Measurements from ENCODE around the gene CCDC142. TPM values are rescaled to one million over a fixed set of nuclear protein-coding genes. Genes with fewer than 3 reads are reported as not detected.
A peak's percentile ranks its signal among the peaks of the same experiment; 100 is the strongest.

The CCDC142 gene
- total and polyA plus RNA-seq, 9 of the 15 experiments (the other 6 are each of a cell fraction or from before 2014, with no cell fraction given), result 0.55 to 11.7 (median 7.2) TPM

GRCh38 chr2:74441170-74441689 lies 41.6 kb downstream of the CCDC142 start:
- H3K9ac ChIP-seq (ENCODE audit: insufficient read depth in 1 of 2, low read depth in 2 of 2, low read length in 2 of 2), result peak overlapping the region in 1 of 2 experiments; percentile 65; a peak in 2 of 4 replicates
- ChIA-PET CTCF (ENCODE audit: low intra/inter-chr PET ratio) (no interaction called here), POLR2A (interaction anchor here (0.6 to 1.6 kb wide), 3 partner anchors 13 to 143 kb away, joined by 3 to 7 read pairs (median 5); no protein-coding TSS in a partner anchor)
- no peak for DNase-seq (ENCODE audit: extremely low read depth in 1 of 4, low spot score in 3 of 4)
- H3K27me3 ChIP-seq (ENCODE audit: control insufficient read depth in 2 of 2, insufficient read depth in 2 of 2, low read length in 2 of 2), result no peaks in the 10 kb centered on the region
- H3K36me3 ChIP-seq (ENCODE audit: control insufficient read depth, insufficient read depth, low read length), result no peaks in the 10 kb centered on the region
- in situ Hi-C loops (cut with MboI) (no loop called here), intact Hi-C loops (cut with micrococcal nuclease) (no loop called here)
- H3K4me2 ChIP-seq (ENCODE audit: insufficient read depth, low read length), result no peak overlapping the region
- ATAC-seq, result no peak
- no peaks in the 10 kb centered on the region for H3K9me1 ChIP-seq (ENCODE audit: control insufficient read depth, insufficient read depth, low read length)
- H4K20me1 ChIP-seq (replicated peaks; ENCODE audit: control insufficient read depth, insufficient read depth, low read length), result no peaks in the 10 kb centered on the region
- H3K4me1 ChIP-seq (replicated peaks in 1 of 2; ENCODE audit: control insufficient read depth in 2 of 2, insufficient read depth in 2 of 2, low read length in 2 of 2), result peaks cover 22 to 41% of the 10 kb centered on the region in 2 experiments; a peak in 4 of 5 replicates
- H3K79me2 ChIP-seq (ENCODE audit: control insufficient read depth, insufficient read depth, low read length), result no peaks in the 10 kb centered on the region
- peak overlapping the region; percentile 98 for H2AFZ ChIP-seq (ENCODE audit: low read depth, low read length)
- H3K9me3 ChIP-seq (replicated peaks; ENCODE audit: control insufficient read depth, insufficient read depth, low read depth, low read length), result no peaks in the 10 kb centered on the region
- H3K27ac ChIP-seq (ENCODE audit: extremely low read depth, low read depth, low read length), result peak overlapping the region; percentile 71; the same call in 2 of the 3 replicates
- FAIRE-seq, result no peak
- H3K4me3 ChIP-seq, result no peak overlapping the region
- TF ChIP-seq FOXK2 (conservative IDR thresholded peaks at IDR 0.05 in 1 of 2, IDR thresholded peaks at IDR 0.05 in 1 of 2; ENCODE audit: low read depth in 2 of 2), result no peak
- TF ChIP-seq DPF2 (IDR thresholded peaks at IDR 0.05), result no peak
- no peak for TF ChIP-seq ZNF134 (CRISPR knock-in tag; conservative IDR thresholded peaks at IDR 0.05)
- no peak for TF ChIP-seq ZNF583 (CRISPR knock-in tag; IDR thresholded peaks at IDR 0.05)
- TF ChIP-seq ZNF655 (CRISPR knock-in tag; IDR thresholded peaks at IDR 0.05), result no peak
- no peak for TF ChIP-seq ELF1 (tag; IDR thresholded peaks at IDR 0.05)
- no peak for TF ChIP-seq RBBP5 (IDR thresholded peaks at IDR 0.05; ENCODE audit: borderline replicate concordance, insufficient read depth, low read length, poor library complexity, severe bottlenecking)
- 94% methylated on average over 15 of the region's 33 CpGs for WGBS (ENCODE audit: insufficient coverage, low coverage, missing lambda C conversion rate)
- no TSS peak for BruUV-seq (replicated peaks)

Measured in K562 (cell line).